K562 (cell line): ENCODE measurements around the gene CMSS1. TPM values are rescaled to one million over a fixed set of nuclear protein-coding genes. Genes with fewer than 3 reads are reported as not detected.

ENCODE experiments used
- ATAC-seq: fragments of 200-7000 bp; cut with Tn5 transposase; 3 replicates; pipeline ENCODE4 v1.9.1; 2020; ENCODE audit warnings: moderate library complexity
- BruUV-seq: library from RNA; stranded (reverse); fragments of 400-500 nt; replicated peaks from 2 replicates; lab custom pipeline; 2021; lab: Mats Ljungman, UMichigan
- CTCF ChIA-PET: fragments of 300-600 bp; formaldehyde crosslinking; extraction: SDS; loops from one replicate; lab custom pipeline; 2021; ENCODE audit warnings: low intra/inter-chr PET ratio; lab: Yijun Ruan, JAX
- POLR2A ChIA-PET: fragments of 300-600, 350-650 bp; sonication (Branson Sonifier 250); formaldehyde crosslinking; extraction: SDS; loops from one replicate; lab custom pipeline; 2021; ENCODE audit warnings: antibody characterized with exemption, inconsistent platforms; lab: Yijun Ruan, JAX
- DNase-seq, 4 experiments: peaks; one replicate each; pipeline versions ENCODE4 v3.0.0 to v3.0.0-alpha.2; 2011 to 2018; ENCODE audit warnings: low spot score in 3 of 4, mixed read lengths in 3 of 4; ENCODE audit errors: extremely low read depth in 1 of 4
- FAIRE-seq: peaks from 2 replicates; lab custom pipeline; 2011; peaks lifted over from hg19 to GRCh38; lab: Jason Lieb, UNC
- H2AFZ ChIP-seq: 2 replicates; pipeline ENCODE4 v1.6.0; 2011; ENCODE audit warnings: low read depth, low read length, control low read depth, inconsistent platforms
- H3K27ac ChIP-seq: fragments of 200-600 bp; 3 replicates; pipeline ENCODE4 v1.8.0; 2011; ENCODE audit warnings: low read depth, mild to moderate bottlenecking, control low read depth, inconsistent platforms, low read length, moderate library complexity, mixed read lengths; ENCODE audit errors: extremely low read depth
- H3K27me3 ChIP-seq, 2 experiments: fragments of 300-600 bp in 1 of 2; 2 replicates in 1 of 2; 3 replicates in 1 of 2; pipeline versions ENCODE4 v1.6.0 to v1.8.0; 2011; ENCODE audit warnings: inconsistent platforms in 2 of 2, low read length in 2 of 2, mild to moderate bottlenecking in 1 of 2, mixed read lengths in 1 of 2, moderate library complexity in 1 of 2; ENCODE audit not compliant: control insufficient read depth in 2 of 2, insufficient read depth in 2 of 2
- H3K36me3 ChIP-seq: fragments of 300-600 bp; 3 replicates; pipeline ENCODE4 v1.8.0; 2011; ENCODE audit warnings: mild to moderate bottlenecking, low read length, inconsistent platforms; ENCODE audit not compliant: control insufficient read depth, insufficient read depth
- H3K4me1 ChIP-seq, 2 experiments: fragments of 200-600 bp in 1 of 2; replicated peaks in 1 of 2; 2 replicates in 1 of 2; 3 replicates in 1 of 2; pipeline versions ENCODE4 v1.5.1 to v1.8.0; 2011; ENCODE audit warnings: inconsistent platforms in 2 of 2, low read length in 2 of 2, mild to moderate bottlenecking in 1 of 2, mixed read lengths in 1 of 2, moderate library complexity in 1 of 2; ENCODE audit not compliant: control insufficient read depth in 2 of 2, insufficient read depth in 2 of 2
- H3K4me2 ChIP-seq: 2 replicates; pipeline ENCODE4 v1.6.1; 2011; ENCODE audit warnings: low read length, control low read depth, inconsistent platforms, mixed read lengths; ENCODE audit not compliant: insufficient read depth
- H3K4me3 ChIP-seq: fragments of 200-600 bp; sonication (generic), shearing (Covaris generic); 2 replicates; pipeline ENCODE4 v1.5.1; 2016; ENCODE audit warnings: control low read depth, inconsistent platforms
- H3K79me2 ChIP-seq: fragments of 200-600 bp; 3 replicates; pipeline ENCODE4 v1.8.0; 2011; ENCODE audit warnings: low read length, inconsistent platforms; ENCODE audit not compliant: control insufficient read depth, insufficient read depth
- H3K9ac ChIP-seq, 2 experiments: 2 replicates each; pipeline versions ENCODE4 v1.6.0 to v1.6.1; 2011; ENCODE audit warnings: low read depth in 2 of 2, low read length in 2 of 2, control low read depth in 1 of 2, inconsistent platforms in 1 of 2, mild to moderate bottlenecking in 1 of 2, mixed read lengths in 1 of 2; ENCODE audit not compliant: insufficient read depth in 1 of 2
- H3K9me1 ChIP-seq: one replicate; pipeline ENCODE4 v1.6.0; 2011; ENCODE audit warnings: inconsistent platforms, mild to moderate bottlenecking, low read length, moderate library complexity; ENCODE audit not compliant: control insufficient read depth, insufficient read depth
- H3K9me3 ChIP-seq: replicated peaks from 2 replicates; pipeline ENCODE4 v1.5.1; 2011; ENCODE audit warnings: low read depth, low read length, inconsistent platforms; ENCODE audit not compliant: control insufficient read depth, insufficient read depth
- H4K20me1 ChIP-seq: replicated peaks from 2 replicates; pipeline ENCODE4 v1.6.1; 2011; ENCODE audit warnings: low read length, inconsistent platforms, mixed read lengths; ENCODE audit not compliant: control insufficient read depth, insufficient read depth
- ARID1B ChIP-seq: fragments of 450-650 bp; IDR thresholded peaks from 2 replicates; pipeline ENCODE4 v1.6.1; 2016; ENCODE audit warnings: antibody characterized with exemption, mild to moderate bottlenecking, inconsistent platforms
- CBX2 ChIP-seq: fragments of 200-600 bp; sonication (generic); IDR thresholded peaks from one replicate; pipeline ENCODE4 v1.6.1; 2012; ENCODE audit warnings: mild to moderate bottlenecking, low read length, inconsistent platforms; ENCODE audit not compliant: insufficient read depth, poor library complexity, severe bottlenecking
- GTF2A2 ChIP-seq: IDR thresholded peaks from 2 replicates; pipeline ENCODE4 v1.6.1; 2016; ENCODE audit warnings: mild to moderate bottlenecking, missing genetic modification characterization, missing compliant biosample characterization
- IRF9 ChIP-seq: fragments of 450-650 bp; IDR thresholded peaks from 2 replicates; pipeline ENCODE4 v1.6.1; 2016; ENCODE audit warnings: missing biosample characterization, missing genetic modification characterization
- NONO ChIP-seq, 2 experiments: fragments of 200-400 bp in 1 of 2; fragments of 450-650 bp in 1 of 2; formaldehyde crosslinking in 1 of 2; IDR thresholded peaks; 2 replicates each; pipeline ENCODE4 v1.6.1; 2017; ENCODE audit warnings: low read depth in 2 of 2, mild to moderate bottlenecking in 2 of 2, moderate library complexity in 2 of 2, low read length in 1 of 2
- PHTF2 ChIP-seq: fragments of 250-450 bp; sonication (Bioruptor Pico); IDR thresholded peaks from 2 replicates; pipeline ENCODE4 v1.5.0; 2021; ENCODE audit warnings: mild to moderate bottlenecking
- POLR2G ChIP-seq: fragments of 200-400 bp; formaldehyde crosslinking; IDR thresholded peaks from 2 replicates; pipeline ENCODE4 v1.6.1; 2017; ENCODE audit warnings: low read depth, mild to moderate bottlenecking, antibody characterized with exemption, low read length, moderate library complexity
- RERE ChIP-seq: sonication (generic); formaldehyde crosslinking; IDR thresholded peaks from 2 replicates; pipeline ENCODE4 v1.8.0; 2023; ENCODE audit warnings: missing genetic modification reagents, mild to moderate bottlenecking, borderline replicate concordance
- RHOXF2B ChIP-seq: fragments of 250-450 bp; sonication (Bioruptor Pico); conservative IDR thresholded peaks from 2 replicates; pipeline ENCODE4 v1.5.1; 2021
- TAL1 ChIP-seq: fragments of 450-650 bp; IDR thresholded peaks from 2 replicates; pipeline ENCODE4 v1.6.1; 2016; ENCODE audit warnings: mild to moderate bottlenecking
- ZNF232 ChIP-seq: sonication (generic); formaldehyde crosslinking; IDR thresholded peaks from 2 replicates; pipeline ENCODE4 v1.8.0; 2022; ENCODE audit warnings: mild to moderate bottlenecking, missing genetic modification reagents
- ZZZ3 ChIP-seq: fragments of 450-650 bp; IDR thresholded peaks from 2 replicates; pipeline ENCODE4 v1.6.1; 2016; ENCODE audit warnings: antibody characterized with exemption, mild to moderate bottlenecking, moderate library complexity
- WGBS: fragments of 100-300 bp; shearing (Covaris generic); methylation state at CpG from one replicate; pipeline ENCODE4 v1.1.6; 2016; ENCODE audit warnings: low coverage, mixed read lengths; ENCODE audit not compliant: insufficient coverage; ENCODE audit errors: missing lambda C conversion rate; 5-methylcytosine and 5-hydroxymethylcytosine counted together
- in situ Hi-C: fragments of 300-500 bp; cut with MboI; formaldehyde crosslinking; loops from 4 replicates; pipeline ENCODE4 v1.15.0; 2018; ENCODE audit warnings: inconsistent platforms, mixed read lengths
- intact Hi-C: fragments of 100-400 bp; cut with micrococcal nuclease; formaldehyde crosslinking; loops from 2 replicates; pipeline ENCODE4 v1.14.2; 2022
- polyA plus RNA-seq, 8 experiments: library from polyadenylated mRNA; depleted of rRNA in 4 of 8; stranded (reverse) in 5 of 8; unstranded in 3 of 8; fragments of >200 nt; fragmentation: Nextera tagmentation in 2 of 8; fragmentation: Illumina TruSeq in 1 of 8; extraction: Ambion mirVana in 2 of 8; extraction: Trizol in 1 of 8; gene quantifications; 2 replicates each; pipeline versions ENCODE4 v1.2.1 to v1.2.3, GENCODE V29; 2011 to 2014; ENCODE audit warnings: inconsistent platforms in 1 of 8, missing spikeins in 1 of 8
- total RNA-seq, 7 experiments: library from RNA; depleted of rRNA in 6 of 7; stranded (reverse); fragments of >200 nt in 6 of 7; fragmentation: Illumina TruSeq in 2 of 7; extraction: Trizol in 2 of 7; gene quantifications; 2 replicates each; pipeline versions ENCODE4 v1.2.1 to v1.2.3, GENCODE V29; 2011 to 2021; ENCODE audit warnings: low replicate concordance in 1 of 7

CMSS1 gene
- total and polyA plus RNA-seq, 9 of the 15 experiments (the other 6 are each of a cell fraction or from before 2014, with no cell fraction given), result 46.9 to 109 (median 72.3) TPM

DNA sequence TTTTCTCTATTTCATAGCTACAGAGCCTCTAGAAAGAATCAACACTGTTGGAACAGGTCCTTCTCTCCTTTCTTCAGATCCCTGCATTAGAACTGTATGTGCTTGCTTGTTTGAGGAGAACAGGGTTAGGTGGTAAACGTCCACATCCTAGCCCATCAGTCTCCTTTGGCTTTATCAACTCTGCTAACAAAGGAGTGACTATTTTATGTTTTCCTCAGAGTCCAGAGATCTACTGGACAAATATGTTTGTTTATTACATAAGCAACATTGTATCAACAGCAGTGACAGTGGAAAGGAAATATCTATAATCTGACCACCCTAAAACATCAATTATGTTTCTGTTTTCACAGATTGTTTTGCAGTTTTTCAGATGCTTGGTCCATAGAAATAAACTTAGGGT lies 39.6 kb downstream of the CMSS1 start:
- ATAC-seq, result no peak
- Histone ChIP-seq H3K4me3 (no peak overlapping the region), H2AFZ (no peak overlapping the region), H3K9me3 (no peaks in the 10 kb centered on the region), H3K4me1 (no peaks in the 10 kb centered on the region), H3K79me2 (peaks cover 29% of the 10 kb centered on the region), H3K9ac (no peak overlapping the region), H3K4me2 (no peak overlapping the region), H3K27me3 (no peaks in the 10 kb centered on the region), H3K27ac (no peak overlapping the region), H4K20me1 (no peaks in the 10 kb centered on the region; the same call in 1 of the 2 replicates), H3K9me1 (no peaks in the 10 kb centered on the region), H3K36me3 (peaks cover 2% of the 10 kb centered on the region; the same call in 1 of the 3 replicates)
- intact Hi-C loops, result no loop called here
- no peak for FAIRE-seq
- in situ Hi-C loops, result no loop called here
- no TSS peak for BruUV-seq
- DNase-seq, result no peak
- POLR2A ChIA-PET, result no interaction called here
- CTCF ChIA-PET, result no interaction called here
- 56% methylated on average over 1 of the region's 1 CpG for WGBS
- no peak for TF ChIP-seq RERE (CRISPR knock-in tag)
- TF ChIP-seq NONO (IDR thresholded peaks at IDR 0.05; ENCODE audit: low read depth in 2 of 2, low read length in 1 of 2), result no peak
- no peak for TF ChIP-seq ZZZ3
- no peak for TF ChIP-seq ARID1B
- no peak for TF ChIP-seq RHOXF2B (CRISPR knock-in tag)
- no peak for TF ChIP-seq IRF9 (tag)
- TF ChIP-seq POLR2G, result no peak
- TF ChIP-seq PHTF2 (CRISPR knock-in tag), result no peak
- TF ChIP-seq CBX2, result no peak
- TF ChIP-seq GTF2A2 (tag), result no peak
- no peak for TF ChIP-seq ZNF232
- no peak for TF ChIP-seq TAL1
